Mucosa of rectum (tissue), 2 donors: ENCODE data around the gene ZNF385D.

ENCODE experiments used
- H3K27ac ChIP-seq, 2 donors: one replicate each; pipeline ENCODE4 v1.7.0; 2013; ENCODE audit warnings: inconsistent platforms in 2 of 2, low read depth in 2 of 2, low read length in 2 of 2
- H3K27me3 ChIP-seq, 2 donors: one replicate each; pipeline ENCODE4 v1.7.0; 2013; ENCODE audit warnings: low read length in 2 of 2; ENCODE audit not compliant: control insufficient read depth in 2 of 2, insufficient read depth in 2 of 2
- H3K36me3 ChIP-seq, 2 donors: one replicate each; pipeline ENCODE4 v1.7.0; 2013; ENCODE audit warnings: low read length in 2 of 2; ENCODE audit not compliant: control insufficient read depth in 2 of 2, insufficient read depth in 2 of 2
- H3K4me1 ChIP-seq, 2 donors: one replicate each; pipeline ENCODE4 v1.7.0; 2013; ENCODE audit warnings: low read length in 2 of 2, mild to moderate bottlenecking in 1 of 2; ENCODE audit not compliant: control insufficient read depth in 2 of 2, insufficient read depth in 2 of 2
- H3K4me3 ChIP-seq, 2 donors: one replicate each; pipeline ENCODE4 v1.7.0; 2013; ENCODE audit warnings: low read length in 2 of 2
- H3K9ac ChIP-seq, 2 donors: one replicate each; pipeline ENCODE4 v1.7.0; 2013; ENCODE audit warnings: low read length in 2 of 2, low read depth in 1 of 2, mild to moderate bottlenecking in 1 of 2
- H3K9me3 ChIP-seq, 2 donors: one replicate each; pipeline ENCODE4 v1.7.0; 2013; ENCODE audit warnings: low read length in 2 of 2; ENCODE audit not compliant: control insufficient read depth in 2 of 2
- donor health status: healthy.
- donor health status: Normal muscosa, but diverticular disease.

ZNF385D gene

GRCh38 chr3:21573291-21573690 is 177.7 kb downstream of the ZNF385D start:
- no peaks in the 10 kb centered on the region for H3K27me3 ChIP-seq
- H3K36me3 ChIP-seq: no peaks in the 10 kb centered on the region
- no peak overlapping the region for H3K4me3 ChIP-seq
- no peak overlapping the region for H3K27ac ChIP-seq
- peaks cover 0 to 3% of the 10 kb centered on the region in 2 donors for H3K9me3 ChIP-seq
- H3K9ac ChIP-seq: no peak overlapping the region
- H3K4me1 ChIP-seq: no peaks in the 10 kb centered on the region

GRCh38 chr3:21564531-21564930 is 186.5 kb downstream of the ZNF385D start:
- no peaks in the 10 kb centered on the region for H3K9me3 ChIP-seq
- H3K27ac ChIP-seq: no peak overlapping the region
- H3K27me3 ChIP-seq: no peaks in the 10 kb centered on the region
- H3K4me1 ChIP-seq: no peaks in the 10 kb centered on the region
- no peaks in the 10 kb centered on the region for H3K36me3 ChIP-seq
- no peak overlapping the region for H3K4me3 ChIP-seq
- H3K9ac ChIP-seq: no peak overlapping the region

- Histone ChIP-seq H3K36me3 (no peaks in the 10 kb centered on the region), H3K9me3 (no peaks in the 10 kb centered on the region), H3K27me3 (no peaks in the 10 kb centered on the region), H3K9ac (no peak overlapping the region), H3K27ac (no peak overlapping the region), H3K4me1 (no peaks in the 10 kb centered on the region), H3K4me3 (no peak overlapping the region)
Measured at GRCh38 chr3:21562243-21562642, 188.8 kb downstream of the ZNF385D start.

GRCh38 chr3:21561472-21561871 is 189.5 kb downstream of the ZNF385D start:
- H3K9me3 ChIP-seq: no peaks in the 10 kb centered on the region
- no peaks in the 10 kb centered on the region for H3K36me3 ChIP-seq

GRCh38 chr3:21551019-21551418 is 200.0 kb downstream of the ZNF385D start:
- no peak overlapping the region for H3K4me3 ChIP-seq
- no peak overlapping the region for H3K27ac ChIP-seq

More at GRCh38 chr3:21561472-21561871, 189.5 kb downstream of the ZNF385D start:
- no peak overlapping the region for H3K9ac ChIP-seq
- no peak overlapping the region for H3K27ac ChIP-seq
- no peak overlapping the region for H3K4me3 ChIP-seq
- no peaks in the 10 kb centered on the region for H3K4me1 ChIP-seq
- no peaks in the 10 kb centered on the region for H3K27me3 ChIP-seq

GRCh38 chr3:21544076-21544462 is 206.9 kb downstream of the ZNF385D start:
- no peak overlapping the region for H3K9ac ChIP-seq
- H3K9me3 ChIP-seq: no peaks in the 10 kb centered on the region
- H3K27ac ChIP-seq: no peak overlapping the region
- no peaks in the 10 kb centered on the region for H3K36me3 ChIP-seq
- H3K27me3 ChIP-seq: no peaks in the 10 kb centered on the region
- no peaks in the 10 kb centered on the region for H3K4me1 ChIP-seq
- H3K4me3 ChIP-seq: no peak overlapping the region

More at GRCh38 chr3:21551019-21551418, 200.0 kb downstream of the ZNF385D start:
- Histone ChIP-seq H3K36me3 (no peaks in the 10 kb centered on the region), H3K9me3 (no peaks in the 10 kb centered on the region), H3K9ac (no peak overlapping the region), H3K27me3 (no peaks in the 10 kb centered on the region), H3K4me1 (no peaks in the 10 kb centered on the region)

- H3K9me3 ChIP-seq: no peaks in the 10 kb centered on the region
Measured at GRCh38 chr3:21543380-21544075, 207.5 kb downstream of the ZNF385D start.

GRCh38 chr3:21542656-21543379 is 208.2 kb downstream of the ZNF385D start:
- Histone ChIP-seq H3K4me3 (no peak overlapping the region), H3K9me3 (no peaks in the 10 kb centered on the region), H3K4me1 (no peaks in the 10 kb centered on the region), H3K9ac (no peak overlapping the region), H3K27ac (no peak overlapping the region), H3K36me3 (no peaks in the 10 kb centered on the region), H3K27me3 (no peaks in the 10 kb centered on the region)

More at GRCh38 chr3:21543380-21544075, 207.5 kb downstream of the ZNF385D start:
- H3K27ac ChIP-seq: no peak overlapping the region
- no peak overlapping the region for H3K9ac ChIP-seq
- H3K27me3 ChIP-seq: no peaks in the 10 kb centered on the region
- H3K4me3 ChIP-seq: no peak overlapping the region
- no peaks in the 10 kb centered on the region for H3K36me3 ChIP-seq
- H3K4me1 ChIP-seq: no peaks in the 10 kb centered on the region

- no peak overlapping the region for H3K4me3 ChIP-seq
- no peaks in the 10 kb centered on the region for H3K4me1 ChIP-seq
- H3K36me3 ChIP-seq: no peaks in the 10 kb centered on the region
- no peak overlapping the region for H3K9ac ChIP-seq
- no peak overlapping the region for H3K27ac ChIP-seq
- no peaks in the 10 kb centered on the region for H3K9me3 ChIP-seq
- no peaks in the 10 kb centered on the region for H3K27me3 ChIP-seq
Measured at GRCh38 chr3:21540265-21540664, 210.7 kb downstream of the ZNF385D start.

- no peaks in the 10 kb centered on the region for H3K9me3 ChIP-seq
- no peaks in the 10 kb centered on the region for H3K36me3 ChIP-seq
- H3K27me3 ChIP-seq: no peaks in the 10 kb centered on the region
- H3K4me1 ChIP-seq: no peaks in the 10 kb centered on the region
- H3K4me3 ChIP-seq: no peak overlapping the region
- no peak overlapping the region for H3K9ac ChIP-seq
- no peak overlapping the region for H3K27ac ChIP-seq
Measured at GRCh38 chr3:21534462-21534861, 216.5 kb downstream of the ZNF385D start.
